Fibroblast of lung (primary cell): ENCODE results near the gene CCNF.

Experiments used
- EZH2 ChIP-seq: IDR thresholded peaks from 2 replicates; pipeline ENCODE4 v1.5.1; 2012; ENCODE audit warnings: low read length, control low read depth, mild to moderate bottlenecking; ENCODE audit errors: missing control alignments
- TF ChIP-seq, protein P1 (sequence below), 2 donors: IDR thresholded peaks in 1 of 2; conservative IDR thresholded peaks in 1 of 2; 1 replicate in 1 of 2; 2 replicates in 1 of 2; pipeline ENCODE4 v1.5.1; 2011 to 2012; ENCODE audit warnings: low read length in 2 of 2, control low read depth in 1 of 2, inconsistent platforms in 1 of 2, low read depth in 1 of 2, mild to moderate bottlenecking in 1 of 2

DNA sequence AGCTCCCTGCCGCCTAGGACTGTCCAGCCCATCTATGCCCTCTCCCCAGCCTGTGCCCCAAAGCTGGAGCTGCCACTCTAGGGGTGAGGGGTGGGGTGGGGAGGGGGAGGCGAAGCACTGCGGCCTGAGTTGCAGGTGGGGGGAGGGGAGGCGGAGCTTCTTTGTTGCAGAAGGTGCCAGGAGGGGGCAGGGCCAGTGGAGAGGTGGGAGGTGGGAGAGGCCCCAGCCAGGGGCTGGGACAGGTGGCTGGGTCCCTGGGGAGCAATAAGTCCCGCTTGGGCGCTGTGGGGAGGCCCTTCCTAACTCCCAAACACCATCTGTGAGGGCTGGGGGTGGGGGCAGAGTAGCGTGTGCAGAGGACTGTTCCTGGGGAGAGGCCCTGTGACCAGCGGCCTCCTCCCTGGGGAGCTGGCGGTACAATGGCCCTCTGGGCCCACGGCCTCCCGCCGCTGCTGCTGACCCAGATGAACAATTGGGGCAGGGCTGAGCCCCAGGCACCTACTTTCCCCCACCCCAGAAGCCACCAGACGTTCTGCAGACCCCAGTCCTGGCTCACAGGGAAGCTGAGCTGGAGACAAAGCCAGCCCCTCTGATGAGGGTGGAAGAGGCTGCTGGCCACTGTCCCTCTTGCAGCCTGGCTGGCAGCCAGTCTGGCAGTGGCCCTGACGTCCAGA is 39.6 kb downstream of the CCNF start:
- TF ChIP-seq, protein P1, sequence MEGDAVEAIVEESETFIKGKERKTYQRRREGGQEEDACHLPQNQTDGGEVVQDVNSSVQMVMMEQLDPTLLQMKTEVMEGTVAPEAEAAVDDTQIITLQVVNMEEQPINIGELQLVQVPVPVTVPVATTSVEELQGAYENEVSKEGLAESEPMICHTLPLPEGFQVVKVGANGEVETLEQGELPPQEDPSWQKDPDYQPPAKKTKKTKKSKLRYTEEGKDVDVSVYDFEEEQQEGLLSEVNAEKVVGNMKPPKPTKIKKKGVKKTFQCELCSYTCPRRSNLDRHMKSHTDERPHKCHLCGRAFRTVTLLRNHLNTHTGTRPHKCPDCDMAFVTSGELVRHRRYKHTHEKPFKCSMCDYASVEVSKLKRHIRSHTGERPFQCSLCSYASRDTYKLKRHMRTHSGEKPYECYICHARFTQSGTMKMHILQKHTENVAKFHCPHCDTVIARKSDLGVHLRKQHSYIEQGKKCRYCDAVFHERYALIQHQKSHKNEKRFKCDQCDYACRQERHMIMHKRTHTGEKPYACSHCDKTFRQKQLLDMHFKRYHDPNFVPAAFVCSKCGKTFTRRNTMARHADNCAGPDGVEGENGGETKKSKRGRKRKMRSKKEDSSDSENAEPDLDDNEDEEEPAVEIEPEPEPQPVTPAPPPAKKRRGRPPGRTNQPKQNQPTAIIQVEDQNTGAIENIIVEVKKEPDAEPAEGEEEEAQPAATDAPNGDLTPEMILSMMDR (conservative IDR thresholded peaks at IDR 0.05 in 1 of 2, IDR thresholded peaks at IDR 0.05 in 1 of 2; ENCODE audit: low read depth in 1 of 2, low read length in 2 of 2) = no peak
- TF ChIP-seq EZH2 = no peak
